H1 (cell line): ENCODE results near the gene PLSCR5. TPM values are rescaled to one million over a fixed set of nuclear protein-coding genes. Genes with fewer than 3 reads are reported as not detected.

Experiments used
- CTCF ChIA-PET: fragments of 300-600 bp; sonication (Branson Sonifier 250); formaldehyde crosslinking; loops from one replicate; lab custom pipeline; 2021; ENCODE audit not compliant: partially characterized antibody; lab: Charles Lee
- POLR2A ChIA-PET: fragments of 300-600 bp; sonication (Branson Sonifier 250); formaldehyde crosslinking; loops from one replicate; lab custom pipeline; 2021; ENCODE audit warnings: inconsistent platforms; ENCODE audit not compliant: partially characterized antibody; lab: Charles Lee
- DNase-seq, 2 experiments: peaks; one replicate each; pipeline versions ENCODE4 v3.0.0 to v3.0.0-alpha.2; 2010 to 2022; ENCODE audit warnings: low spot score in 2 of 2, low read depth in 1 of 2, mixed read lengths in 1 of 2
- FAIRE-seq: peaks from 2 replicates; lab custom pipeline; 2011; peaks lifted over from hg19 to GRCh38; lab: Jason Lieb, UNC
- H2AFZ ChIP-seq: 2 replicates; pipeline ENCODE4 v1.8.1; 2012; ENCODE audit warnings: low read length, inconsistent platforms
- H2AK5ac ChIP-seq: 2 replicates; pipeline ENCODE4 v1.6.1; 2013; ENCODE audit warnings: low read depth, low read length
- H2BK120ac ChIP-seq: replicated peaks from 2 replicates; pipeline ENCODE3; 2013; ENCODE audit warnings: low read depth, low read length, inconsistent platforms
- H2BK12ac ChIP-seq: 2 replicates; pipeline ENCODE4 v1.6.1; 2013; ENCODE audit warnings: low read depth, low read length
- H2BK15ac ChIP-seq: 2 replicates; pipeline ENCODE4 v1.6.1; 2013; ENCODE audit warnings: low read length
- H2BK20ac ChIP-seq: 2 replicates; pipeline ENCODE4 v1.6.1; 2013; ENCODE audit warnings: low read length
- H2BK5ac ChIP-seq: 2 replicates; pipeline ENCODE4 v1.6.1; 2013; ENCODE audit warnings: low read depth, low read length
- H3K14ac ChIP-seq: 2 replicates; pipeline ENCODE4 v1.6.1; 2013; ENCODE audit warnings: inconsistent platforms; ENCODE audit not compliant: insufficient read length
- H3K18ac ChIP-seq: 2 replicates; pipeline ENCODE4 v1.6.1; 2013; ENCODE audit warnings: low read length; ENCODE audit errors: extremely low read depth
- H3K23ac ChIP-seq: 2 replicates; pipeline ENCODE4 v1.6.1; 2013; ENCODE audit warnings: inconsistent platforms; ENCODE audit not compliant: insufficient read length
- H3K23me2 ChIP-seq: 2 replicates; pipeline ENCODE4 v1.6.1; 2013; ENCODE audit warnings: low read depth, low read length
- H3K27ac ChIP-seq: 2 replicates; pipeline ENCODE4 v1.6.1; 2011; ENCODE audit warnings: low read depth, low read length, inconsistent platforms
- H3K27me3 ChIP-seq, 4 experiments: replicated peaks in 1 of 4; 1 replicate in 1 of 4; 2 replicates in 3 of 4; pipeline versions ENCODE4 v1.6.1 to v1.8.1; 2011 to 2013; ENCODE audit warnings: low read length in 3 of 4, mild to moderate bottlenecking in 3 of 4, inconsistent platforms in 2 of 4, mixed read lengths in 2 of 4, moderate library complexity in 1 of 4; ENCODE audit not compliant: control insufficient read depth in 3 of 4, insufficient read depth in 3 of 4; ENCODE audit errors: extremely low read depth in 1 of 4
- H3K36me3 ChIP-seq, 4 experiments: 2 replicates each; pipeline versions ENCODE4 v1.6.1 to v1.8.1; 2011 to 2013; ENCODE audit warnings: mild to moderate bottlenecking in 4 of 4, low read length in 3 of 4, moderate library complexity in 2 of 4, control low read depth in 1 of 4, inconsistent platforms in 1 of 4; ENCODE audit not compliant: insufficient read depth in 4 of 4, control insufficient read depth in 2 of 4
- H3K4ac ChIP-seq: replicated peaks from 2 replicates; pipeline ENCODE3; 2013; ENCODE audit warnings: low read length, low read depth, mixed read lengths, inconsistent platforms; ENCODE audit not compliant: insufficient read length
- H3K4me1 ChIP-seq, 4 experiments: replicated peaks in 1 of 4; 1 replicate in 1 of 4; 2 replicates in 3 of 4; pipeline versions ENCODE4 v1.6.1 to v1.8.1; 2011 to 2013; ENCODE audit warnings: low read length in 3 of 4, inconsistent platforms in 2 of 4, mixed read lengths in 1 of 4; ENCODE audit not compliant: insufficient read depth in 4 of 4, control insufficient read depth in 3 of 4
- H3K4me2 ChIP-seq, 2 experiments: 2 replicates each; pipeline versions ENCODE4 v1.6.1 to v1.8.1; 2011 to 2013; ENCODE audit warnings: low read depth in 2 of 2, low read length in 2 of 2, control low read depth in 1 of 2, inconsistent platforms in 1 of 2, mild to moderate bottlenecking in 1 of 2; ENCODE audit not compliant: insufficient read depth in 1 of 2
- H3K4me3 ChIP-seq, 4 experiments: fragments of 200-600, 300-600 bp in 1 of 4; sonication (generic), shearing (Covaris generic), sonication (Bioruptor Twin) in 1 of 4; 2 replicates each; pipeline versions ENCODE4 v1.5.1 to v1.8.1; 2011 to 2016; ENCODE audit warnings: low read length in 4 of 4, low read depth in 3 of 4, control low read depth in 2 of 4, inconsistent platforms in 2 of 4, mild to moderate bottlenecking in 2 of 4, mixed read lengths in 1 of 4, moderate library complexity in 1 of 4; ENCODE audit not compliant: insufficient read depth in 2 of 4; ENCODE audit errors: extremely low read depth in 1 of 4
- H3K56ac ChIP-seq: replicated peaks from 2 replicates; pipeline ENCODE3; 2013; ENCODE audit warnings: low read depth, mild to moderate bottlenecking, mixed read lengths, low read length, inconsistent platforms; ENCODE audit not compliant: insufficient read length
- H3K79me1 ChIP-seq: 2 replicates; pipeline ENCODE4 v1.6.1; 2013; ENCODE audit warnings: low read depth, low read length, control low read depth
- H3K79me2 ChIP-seq, 2 experiments: 2 replicates each; pipeline versions ENCODE4 v1.6.1 to v1.8.1; 2012 to 2013; ENCODE audit warnings: low read length in 2 of 2, mild to moderate bottlenecking in 2 of 2, inconsistent platforms in 1 of 2; ENCODE audit not compliant: insufficient read depth in 2 of 2, control insufficient read depth in 1 of 2
- H3K9ac ChIP-seq, 4 experiments: replicated peaks in 1 of 4; 1 replicate in 1 of 4; 2 replicates in 3 of 4; pipeline versions ENCODE4 v1.6.1 to v1.8.1; 2011 to 2013; ENCODE audit warnings: low read depth in 3 of 4, low read length in 3 of 4, control low read depth in 2 of 4, mild to moderate bottlenecking in 2 of 4, moderate library complexity in 2 of 4, inconsistent platforms in 1 of 4; ENCODE audit errors: extremely low read depth in 1 of 4
- H3K9me3 ChIP-seq, 2 experiments: 2 replicates each; pipeline versions ENCODE4 v1.6.1 to v1.8.1; 2012 to 2013; ENCODE audit warnings: mild to moderate bottlenecking in 2 of 2, moderate library complexity in 2 of 2, control low read depth in 1 of 2, inconsistent platforms in 1 of 2, low read depth in 1 of 2, low read length in 1 of 2, mixed read lengths in 1 of 2; ENCODE audit not compliant: insufficient read depth in 2 of 2
- H4K20me1 ChIP-seq, 2 experiments: replicated peaks in 1 of 2; 2 replicates each; pipeline versions ENCODE3 to v1.8.1; 2011 to 2013; ENCODE audit warnings: inconsistent platforms in 2 of 2, low read length in 2 of 2, mild to moderate bottlenecking in 1 of 2; ENCODE audit not compliant: insufficient read depth in 2 of 2, control insufficient read depth in 1 of 2
- H4K5ac ChIP-seq: 2 replicates; pipeline ENCODE4 v1.6.1; 2013; ENCODE audit warnings: low read length, low read depth, mixed read lengths, inconsistent platforms; ENCODE audit not compliant: insufficient read length
- H4K8ac ChIP-seq: 2 replicates; pipeline ENCODE4 v1.8.0; 2013; ENCODE audit warnings: mild to moderate bottlenecking, moderate library complexity, low read length, inconsistent platforms; ENCODE audit not compliant: insufficient read depth; ENCODE audit errors: extremely low read depth
- H4K91ac ChIP-seq: replicated peaks from 2 replicates; pipeline ENCODE3; 2013; ENCODE audit warnings: low read length, mixed read lengths, inconsistent platforms; ENCODE audit not compliant: insufficient read length
- BACH1 ChIP-seq: IDR thresholded peaks from 2 replicates; pipeline ENCODE4 v1.6.1; 2012; ENCODE audit warnings: low read length, improper control_type of control experiment
- CTBP2 ChIP-seq: IDR thresholded peaks from 2 replicates; pipeline ENCODE4 v1.7.0; 2011; ENCODE audit warnings: borderline replicate concordance, mild to moderate bottlenecking, moderate library complexity, mixed read lengths, low read length; ENCODE audit not compliant: insufficient read depth, insufficient read length
- EP300 ChIP-seq, 2 experiments: IDR thresholded peaks; 1 replicate in 1 of 2; 2 replicates in 1 of 2; pipeline ENCODE4 v1.6.1; 2011 to 2012; ENCODE audit warnings: low read depth in 2 of 2, low read length in 2 of 2, mild to moderate bottlenecking in 2 of 2, borderline replicate concordance in 1 of 2, inconsistent platforms in 1 of 2, moderate library complexity in 1 of 2
- GABPA ChIP-seq: IDR thresholded peaks from 2 replicates; pipeline ENCODE4 v1.6.1; 2011; ENCODE audit warnings: mild to moderate bottlenecking, low read length, moderate library complexity, borderline replicate concordance; ENCODE audit not compliant: insufficient read depth
- TCF12 ChIP-seq: IDR thresholded peaks from 2 replicates; pipeline ENCODE4 v1.6.1; 2011; ENCODE audit warnings: low read depth, mild to moderate bottlenecking, low read length
- YY1 ChIP-seq: IDR thresholded peaks from 2 replicates; pipeline ENCODE4 v1.6.1; 2011; ENCODE audit warnings: low read depth, mild to moderate bottlenecking, low read length
- ZNF274 ChIP-seq: IDR thresholded peaks from 2 replicates; pipeline ENCODE4 v1.7.0; 2012; ENCODE audit warnings: low read length, borderline replicate concordance; ENCODE audit errors: extremely low read depth
- WGBS, 2 experiments: shearing (Covaris generic) in 1 of 2; methylation state at CpG; one replicate each; pipeline versions ENCODE4 v1.1.6 to v1.1.7; 2013 to 2015; ENCODE audit warnings: low lambda C conversion rate in 2 of 2, mixed read lengths in 2 of 2, inconsistent platforms in 1 of 2, low coverage in 1 of 2, missing lambda C conversion rate in 1 of 2; ENCODE audit not compliant: insufficient replicate concordance in 2 of 2, insufficient coverage in 1 of 2, insufficient read length in 1 of 2; ENCODE audit errors: extremely low coverage in 1 of 2, missing lambda C conversion rate in 1 of 2; 5-methylcytosine and 5-hydroxymethylcytosine counted together
- polyA plus RNA-seq, 7 experiments: library from polyadenylated mRNA; depleted of rRNA in 3 of 7; stranded (reverse) in 5 of 7; unstranded in 2 of 7; fragments of >200 nt in 5 of 7; fragments of 200-250 nt in 2 of 7; gene quantifications; 1 replicate in 5 of 7; 2 replicates in 1 of 7; 4 replicates in 1 of 7; pipeline versions ENCODE4 v1.2.1 to v1.2.3, GENCODE V29; 2011 to 2013; ENCODE audit warnings: missing spikeins in 2 of 7, mixed read lengths in 2 of 7
- total RNA-seq: library from RNA; stranded (reverse); fragmentation: NEBNext Ultra II Directional; extraction: Animal tissue kit (Norgen Biotek cat#: 25700); gene quantifications from 2 replicates; pipeline ENCODE4 v1.2.1, GENCODE V29; 2021
- TF ChIP-seq, protein P1 (sequence below), 3 experiments: IDR thresholded peaks; 1 replicate in 2 of 3; 2 replicates in 1 of 3; pipeline versions ENCODE4 v1.5.1 to v1.6.1; 2011; ENCODE audit warnings: low read length in 3 of 3, mild to moderate bottlenecking in 3 of 3, inconsistent platforms in 2 of 3, low read depth in 1 of 3, moderate library complexity in 1 of 3; ENCODE audit not compliant: insufficient read depth in 1 of 3; ENCODE audit errors: control extremely low read depth in 1 of 3
- TF ChIP-seq, protein P2 (sequence below): IDR thresholded peaks from 2 replicates; pipeline ENCODE4 v1.6.1; 2012; ENCODE audit warnings: inconsistent platforms

Gene PLSCR5
- total and polyA plus RNA-seq, 2 of the 8 experiments (the other 6 are each of a cell fraction or from before 2014, with no cell fraction given): not detected

- no peak overlapping the region for H2BK12ac ChIP-seq
- no peaks in the 10 kb centered on the region for H3K36me3 ChIP-seq
- FAIRE-seq (no peak), DNase-seq (no peak)
- no peak overlapping the region for H2AFZ ChIP-seq
- no peaks in the 10 kb centered on the region for H3K9me3 ChIP-seq
- no peak overlapping the region for H3K18ac ChIP-seq
- CTCF ChIA-PET: interaction anchor here (1.2 to 2.9 kb wide), 2 partner anchors 12 to 300 kb away, joined by 3 to 12 read pairs; no protein-coding TSS in a partner anchor
- no peak overlapping the region for H3K9ac ChIP-seq
- no peak overlapping the region for H3K4me3 ChIP-seq
- H2BK15ac ChIP-seq: no peak overlapping the region
- H3K4me1 ChIP-seq: no peaks in the 10 kb centered on the region
- no peak overlapping the region for H3K4me2 ChIP-seq
- no peak overlapping the region for H3K56ac ChIP-seq
- H3K4ac ChIP-seq: no peak overlapping the region
- no peaks in the 10 kb centered on the region for H3K27me3 ChIP-seq
- no peaks in the 10 kb centered on the region for H4K20me1 ChIP-seq
- no peaks in the 10 kb centered on the region for H3K79me2 ChIP-seq
- POLR2A ChIA-PET: interaction anchor here (1.0 kb wide), 1 partner anchor 10 kb away, joined by 3 read pairs; no protein-coding TSS in a partner anchor
- H2BK20ac ChIP-seq: no peak overlapping the region
- no peak overlapping the region for H2AK5ac ChIP-seq
- H3K79me1 ChIP-seq: no peaks in the 10 kb centered on the region
- no peaks in the 10 kb centered on the region for H3K23me2 ChIP-seq
- no peak overlapping the region for H4K8ac ChIP-seq
- H4K91ac ChIP-seq: no peak overlapping the region
- H3K27ac ChIP-seq: no peak overlapping the region
- H4K5ac ChIP-seq: no peak overlapping the region
- no peak overlapping the region for H3K14ac ChIP-seq
- H3K23ac ChIP-seq: no peak overlapping the region
- 92% methylated on average over 8 of the region's 8 CpGs; no CpG with 5 or more reads in 1 of the 2 experiments for WGBS, 2 experiments
- no peak overlapping the region for H2BK120ac ChIP-seq
- no peak overlapping the region for H2BK5ac ChIP-seq
- TF ChIP-seq CTBP2 (no peak), EP300 (IDR thresholded peaks at IDR 0.05; ENCODE audit: borderline replicate concordance in 1 of 2, low read depth in 2 of 2, low read length in 2 of 2) (no peak), ZNF274 (no peak), GABPA (no peak), YY1 (no peak), BACH1 (no peak), TCF12 (no peak)
- TF ChIP-seq, protein P1, sequence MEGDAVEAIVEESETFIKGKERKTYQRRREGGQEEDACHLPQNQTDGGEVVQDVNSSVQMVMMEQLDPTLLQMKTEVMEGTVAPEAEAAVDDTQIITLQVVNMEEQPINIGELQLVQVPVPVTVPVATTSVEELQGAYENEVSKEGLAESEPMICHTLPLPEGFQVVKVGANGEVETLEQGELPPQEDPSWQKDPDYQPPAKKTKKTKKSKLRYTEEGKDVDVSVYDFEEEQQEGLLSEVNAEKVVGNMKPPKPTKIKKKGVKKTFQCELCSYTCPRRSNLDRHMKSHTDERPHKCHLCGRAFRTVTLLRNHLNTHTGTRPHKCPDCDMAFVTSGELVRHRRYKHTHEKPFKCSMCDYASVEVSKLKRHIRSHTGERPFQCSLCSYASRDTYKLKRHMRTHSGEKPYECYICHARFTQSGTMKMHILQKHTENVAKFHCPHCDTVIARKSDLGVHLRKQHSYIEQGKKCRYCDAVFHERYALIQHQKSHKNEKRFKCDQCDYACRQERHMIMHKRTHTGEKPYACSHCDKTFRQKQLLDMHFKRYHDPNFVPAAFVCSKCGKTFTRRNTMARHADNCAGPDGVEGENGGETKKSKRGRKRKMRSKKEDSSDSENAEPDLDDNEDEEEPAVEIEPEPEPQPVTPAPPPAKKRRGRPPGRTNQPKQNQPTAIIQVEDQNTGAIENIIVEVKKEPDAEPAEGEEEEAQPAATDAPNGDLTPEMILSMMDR (IDR thresholded peaks at IDR 0.05; ENCODE audit: control extremely low read depth in 1 of 3, insufficient read depth in 1 of 3, low read depth in 1 of 3, low read length in 3 of 3): no peak
- TF ChIP-seq, protein P2, sequence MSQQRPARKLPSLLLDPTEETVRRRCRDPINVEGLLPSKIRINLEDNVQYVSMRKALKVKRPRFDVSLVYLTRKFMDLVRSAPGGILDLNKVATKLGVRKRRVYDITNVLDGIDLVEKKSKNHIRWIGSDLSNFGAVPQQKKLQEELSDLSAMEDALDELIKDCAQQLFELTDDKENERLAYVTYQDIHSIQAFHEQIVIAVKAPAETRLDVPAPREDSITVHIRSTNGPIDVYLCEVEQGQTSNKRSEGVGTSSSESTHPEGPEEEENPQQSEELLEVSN: no peak
Observed at GRCh38 chr3:146626403-146627122, 21.4 kb upstream of the PLSCR5 start.
